Testis (tissue), 3 donors: Measurements from ENCODE around the gene ABHD2. TPM values are rescaled to one million over a fixed set of nuclear protein-coding genes. Genes with fewer than 3 reads are reported as not detected.

Source experiments
- DNase-seq: peaks from one replicate; pipeline ENCODE4 v3.0.0-alpha.2; 2019
- H3K27ac ChIP-seq, 2 donors: fragments of 200-600 bp; sonication (generic); one replicate each; pipeline ENCODE4 v1.5.1; 2019
- H3K27me3 ChIP-seq: fragments of 200-600 bp; sonication (generic); one replicate; pipeline ENCODE4 v1.5.1; 2019
- H3K36me3 ChIP-seq: fragments of 200-600 bp; sonication (generic); one replicate; pipeline ENCODE4 v1.5.1; 2017; ENCODE audit warnings: low read depth; ENCODE audit errors: missing control alignments
- H3K4me1 ChIP-seq: fragments of 200-600 bp; sonication (generic); one replicate; pipeline ENCODE4 v1.5.1; 2019
- H3K4me3 ChIP-seq, 2 donors: fragments of 200-600 bp; sonication (generic); one replicate each; pipeline ENCODE4 v1.5.1; 2017 to 2019
- H3K9me3 ChIP-seq: fragments of 200-600 bp; sonication (generic); one replicate; pipeline ENCODE4 v1.5.1; 2017
- POLR2A ChIP-seq: fragments of 450-650 bp; IDR thresholded peaks from one replicate; pipeline ENCODE4 v1.6.1; 2017; ENCODE audit warnings: antibody characterized with exemption, mild to moderate bottlenecking, moderate library complexity
- WGBS, 2 donors: methylation state at CpG; one replicate each; pipeline ENCODE4 v1.1.5; 2018; 5-methylcytosine and 5-hydroxymethylcytosine counted together
- intact Hi-C: fragments of 100-400 bp; cut with DNase I; formaldehyde crosslinking; loops from one replicate; pipeline ENCODE4 v1.15.1; 2023; ENCODE audit warnings: low total_unique reads
- polyA plus RNA-seq: library from polyadenylated mRNA; stranded (reverse); fragments of 350-450 nt; fragmentation: Illumina TruSeq; extraction: RNeasy Lipid Tissue Mini Kit (QIAGEN cat#74804); gene quantifications from one replicate; pipeline ENCODE4 v1.2.3, GENCODE V29; 2014; ENCODE audit warnings: low read depth, low replicate concordance; ENCODE audit not compliant: insufficient read depth
- total RNA-seq, 2 donors: library from RNA; depleted of rRNA; stranded (reverse); fragments of >200 nt; gene quantifications; one replicate each; pipeline ENCODE4 v1.2.3, GENCODE V29; 2016
- TF ChIP-seq, protein P1 (sequence below), 3 experiments: fragments of 450-650 bp in 2 of 3; fragments of 200-600 bp in 1 of 3; sonication (generic) in 1 of 3; IDR thresholded peaks; one replicate each; pipeline ENCODE4 v1.5.1; 2016 to 2019; ENCODE audit warnings: antibody characterized with exemption in 3 of 3, mild to moderate bottlenecking in 2 of 3, moderate library complexity in 1 of 3

The ABHD2 gene
- total and polyA plus RNA-seq, 3 donors from 2014 or later = 82.5 to 214 (median 109) TPM

DNA sequence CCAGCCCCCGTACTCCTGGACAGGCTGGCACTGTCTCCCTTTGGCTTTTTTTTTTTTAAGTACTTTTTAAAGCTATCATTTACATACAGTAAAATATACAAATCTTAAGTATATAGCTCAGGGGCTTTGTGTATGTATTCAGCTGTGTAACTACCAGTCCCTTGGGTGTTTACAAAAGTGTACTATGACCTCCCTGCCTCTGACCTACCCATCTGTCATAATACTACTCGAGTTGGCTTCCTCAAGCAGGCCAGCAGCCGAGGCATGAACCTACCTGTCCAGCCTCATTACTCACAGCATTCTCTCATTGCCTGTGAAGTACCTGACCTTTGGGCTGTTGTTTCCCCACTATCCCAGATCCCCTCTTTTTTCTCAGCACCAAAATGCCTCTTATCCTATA is 33.2 kb downstream of the ABHD2 start:
- Histone ChIP-seq H3K27me3 (no peaks in the 10 kb centered on the region), H3K4me3 (no peak overlapping the region), H3K27ac (no peak overlapping the region), H3K36me3 (no peaks in the 10 kb centered on the region), H3K9me3 (no peaks in the 10 kb centered on the region), H3K4me1 (no peaks in the 10 kb centered on the region)
- TF ChIP-seq, protein P1, sequence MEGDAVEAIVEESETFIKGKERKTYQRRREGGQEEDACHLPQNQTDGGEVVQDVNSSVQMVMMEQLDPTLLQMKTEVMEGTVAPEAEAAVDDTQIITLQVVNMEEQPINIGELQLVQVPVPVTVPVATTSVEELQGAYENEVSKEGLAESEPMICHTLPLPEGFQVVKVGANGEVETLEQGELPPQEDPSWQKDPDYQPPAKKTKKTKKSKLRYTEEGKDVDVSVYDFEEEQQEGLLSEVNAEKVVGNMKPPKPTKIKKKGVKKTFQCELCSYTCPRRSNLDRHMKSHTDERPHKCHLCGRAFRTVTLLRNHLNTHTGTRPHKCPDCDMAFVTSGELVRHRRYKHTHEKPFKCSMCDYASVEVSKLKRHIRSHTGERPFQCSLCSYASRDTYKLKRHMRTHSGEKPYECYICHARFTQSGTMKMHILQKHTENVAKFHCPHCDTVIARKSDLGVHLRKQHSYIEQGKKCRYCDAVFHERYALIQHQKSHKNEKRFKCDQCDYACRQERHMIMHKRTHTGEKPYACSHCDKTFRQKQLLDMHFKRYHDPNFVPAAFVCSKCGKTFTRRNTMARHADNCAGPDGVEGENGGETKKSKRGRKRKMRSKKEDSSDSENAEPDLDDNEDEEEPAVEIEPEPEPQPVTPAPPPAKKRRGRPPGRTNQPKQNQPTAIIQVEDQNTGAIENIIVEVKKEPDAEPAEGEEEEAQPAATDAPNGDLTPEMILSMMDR (IDR thresholded peaks at IDR 0.05) = no peak
- TF ChIP-seq POLR2A = no peak
- intact Hi-C loops = no loop called here
- no peak for DNase-seq
- 79 to 84% methylated on average over 3 of the region's 3 CpGs for WGBS, 2 donors

DNA sequence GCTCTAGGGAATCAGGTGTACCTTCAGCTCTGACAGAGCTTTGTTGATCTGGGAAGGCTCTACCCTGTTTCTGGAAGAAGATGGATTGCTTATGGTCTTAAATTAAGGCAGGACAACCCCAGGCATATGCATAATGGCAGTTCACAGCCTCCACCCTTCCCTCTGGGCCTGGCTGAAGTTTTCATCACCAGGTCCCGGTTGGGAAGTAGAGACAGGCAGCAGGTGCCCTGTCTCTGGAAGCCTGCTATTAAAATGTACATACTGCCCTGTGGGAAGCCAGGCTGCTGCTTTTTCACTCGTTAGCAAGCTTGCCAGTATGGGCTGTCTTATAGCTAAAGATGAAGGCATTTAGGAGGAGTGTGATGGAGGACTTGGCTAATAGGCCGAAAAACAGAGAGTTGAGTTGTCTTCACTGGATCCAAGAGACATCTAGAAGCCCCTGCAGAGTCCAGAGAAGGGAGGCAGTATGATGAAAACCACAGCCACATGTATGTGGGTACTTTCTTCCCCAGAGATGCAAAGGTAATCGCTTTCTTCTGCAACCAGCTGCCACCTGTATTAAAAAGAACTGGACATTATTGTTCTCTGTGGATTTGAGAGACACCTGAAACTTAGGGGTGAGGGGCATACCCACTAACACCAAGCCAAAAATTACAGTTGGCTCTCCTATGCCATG is 34.4 kb downstream of the ABHD2 start:
- TF ChIP-seq, protein P1 (IDR thresholded peaks at IDR 0.05) = no peak
- TF ChIP-seq POLR2A = no peak
- H3K4me1 ChIP-seq = no peaks in the 10 kb centered on the region
- intact Hi-C loops = no loop called here

DNA sequence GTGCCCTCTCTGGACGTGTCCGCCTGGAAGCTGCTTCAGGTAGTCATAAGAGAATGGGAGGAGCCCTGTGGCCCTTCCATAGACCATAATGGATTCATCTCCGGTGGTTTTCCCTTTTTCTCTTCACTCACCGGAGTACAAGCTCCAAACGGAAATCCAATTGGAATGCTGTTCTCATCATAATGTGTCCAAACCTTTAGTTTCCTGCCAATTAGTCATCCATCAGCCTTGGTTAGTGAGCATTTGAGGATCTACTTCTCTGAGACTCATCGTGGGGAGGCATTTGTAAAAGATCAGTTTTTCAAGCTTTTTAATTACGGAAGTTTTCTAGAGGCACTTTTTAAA is 34.9 kb downstream of the ABHD2 start:
- no peak overlapping the region for H3K27ac ChIP-seq
- no peaks in the 10 kb centered on the region for H3K36me3 ChIP-seq
- intact Hi-C loops = no loop called here

More for the DNA sequence above, 34.4 kb downstream of the ABHD2 start:
- H3K27ac ChIP-seq = no peak overlapping the region
- H3K36me3 ChIP-seq = no peaks in the 10 kb centered on the region
- whole genome bisulfite sequencing, 2 donors = 84 to 92% methylated on average over 4 of the region's 4 CpGs
- H3K4me3 ChIP-seq = no peak overlapping the region
- no peak for DNase-seq
- H3K27me3 ChIP-seq = no peaks in the 10 kb centered on the region
- no peaks in the 10 kb centered on the region for H3K9me3 ChIP-seq

DNA sequence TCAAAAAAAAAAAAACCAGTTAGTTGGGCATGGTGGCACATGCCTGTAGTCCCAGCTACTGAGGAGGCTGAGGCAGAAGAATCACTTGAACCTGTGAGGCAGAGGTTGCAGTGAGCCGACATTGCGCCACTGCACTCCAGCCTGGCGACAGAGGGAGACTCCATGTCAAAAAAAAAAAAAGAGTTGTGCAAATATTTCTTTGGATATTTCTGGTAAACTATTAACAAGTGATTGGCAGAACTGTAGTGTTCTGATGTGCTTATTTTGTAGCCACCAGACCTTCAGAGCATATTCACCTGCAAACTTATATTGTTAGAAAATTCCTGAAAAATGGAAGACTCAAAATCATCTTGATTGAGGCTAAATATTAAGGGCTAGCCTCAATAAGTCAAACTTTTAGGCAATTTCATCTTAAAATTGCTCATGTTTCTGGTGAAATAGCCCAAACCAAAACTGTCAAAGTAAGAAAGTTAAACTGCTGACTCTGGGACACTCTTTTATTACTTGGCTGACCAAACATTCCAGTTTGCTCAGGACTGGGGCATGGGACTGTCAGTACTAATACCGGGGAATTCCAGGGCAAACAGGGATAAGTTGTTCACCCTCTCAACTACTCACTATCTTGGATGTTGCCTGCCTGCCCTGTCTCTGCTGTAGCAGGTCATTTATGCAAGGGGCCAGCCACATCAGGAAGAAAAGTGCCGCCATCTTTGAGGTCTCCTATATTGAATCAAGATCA is 37.0 kb downstream of the ABHD2 start:
- no peak for DNase-seq
- no peaks in the 10 kb centered on the region for H3K4me1 ChIP-seq
- intact Hi-C loops = no loop called here
- WGBS, 2 donors = 95% methylated on average over 5 of the region's 5 CpGs
- TF ChIP-seq POLR2A = no peak
- TF ChIP-seq, protein P1 (IDR thresholded peaks at IDR 0.05) = no peak
- H3K4me3 ChIP-seq = no peak overlapping the region
- H3K36me3 ChIP-seq = no peaks in the 10 kb centered on the region
- H3K27ac ChIP-seq = no peak overlapping the region
- H3K9me3 ChIP-seq = no peaks in the 10 kb centered on the region
- H3K27me3 ChIP-seq = no peaks in the 10 kb centered on the region

More for the DNA sequence above, 34.9 kb downstream of the ABHD2 start:
- Histone ChIP-seq H3K4me1 (no peaks in the 10 kb centered on the region), H3K9me3 (no peaks in the 10 kb centered on the region), H3K27me3 (no peaks in the 10 kb centered on the region), H3K4me3 (no peak overlapping the region)
- no peak for DNase-seq
- TF ChIP-seq POLR2A = no peak
- TF ChIP-seq, protein P1 (IDR thresholded peaks at IDR 0.05) = no peak
- WGBS, 2 donors = 91 to 92% methylated on average over 7 of the region's 7 CpGs
